OCI-LY3 (cell line): Measurements from ENCODE around the gene TVP23C.

ENCODE experiments used
- EZH2phosphoT487 ChIP-seq: fragments of 200-600 bp; shearing (Covaris generic); IDR thresholded peaks from 2 replicates; pipeline ENCODE4 v1.6.1; 2018; ENCODE audit warnings: antibody characterized with exemption, mixed run types, low read depth
- TF ChIP-seq, protein P1 (sequence below): fragments of 200-600, 300-600 bp; sonication (generic); IDR thresholded peaks from 2 replicates; pipeline ENCODE4 v1.5.1; 2014; ENCODE audit warnings: antibody characterized with exemption, low read length, low read depth

DNA sequence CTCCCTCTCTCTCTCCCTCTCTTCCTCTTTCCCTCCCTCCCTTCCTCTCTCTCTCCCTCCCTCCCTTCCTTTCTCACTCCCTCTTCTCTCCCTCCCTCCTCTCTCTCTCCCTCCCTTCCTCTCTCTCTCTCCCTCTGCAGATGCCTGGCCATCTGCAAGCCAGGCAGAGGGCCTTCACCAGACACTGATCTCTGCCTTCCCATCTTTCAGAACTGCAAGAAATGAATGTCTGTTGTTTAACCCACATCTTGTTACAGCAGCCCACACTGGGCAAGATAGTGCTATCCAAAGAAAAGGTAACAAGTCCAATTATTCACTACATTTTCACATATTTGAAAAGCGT is 69.6 kb downstream of the TVP23C start:
- TF ChIP-seq, protein P1, sequence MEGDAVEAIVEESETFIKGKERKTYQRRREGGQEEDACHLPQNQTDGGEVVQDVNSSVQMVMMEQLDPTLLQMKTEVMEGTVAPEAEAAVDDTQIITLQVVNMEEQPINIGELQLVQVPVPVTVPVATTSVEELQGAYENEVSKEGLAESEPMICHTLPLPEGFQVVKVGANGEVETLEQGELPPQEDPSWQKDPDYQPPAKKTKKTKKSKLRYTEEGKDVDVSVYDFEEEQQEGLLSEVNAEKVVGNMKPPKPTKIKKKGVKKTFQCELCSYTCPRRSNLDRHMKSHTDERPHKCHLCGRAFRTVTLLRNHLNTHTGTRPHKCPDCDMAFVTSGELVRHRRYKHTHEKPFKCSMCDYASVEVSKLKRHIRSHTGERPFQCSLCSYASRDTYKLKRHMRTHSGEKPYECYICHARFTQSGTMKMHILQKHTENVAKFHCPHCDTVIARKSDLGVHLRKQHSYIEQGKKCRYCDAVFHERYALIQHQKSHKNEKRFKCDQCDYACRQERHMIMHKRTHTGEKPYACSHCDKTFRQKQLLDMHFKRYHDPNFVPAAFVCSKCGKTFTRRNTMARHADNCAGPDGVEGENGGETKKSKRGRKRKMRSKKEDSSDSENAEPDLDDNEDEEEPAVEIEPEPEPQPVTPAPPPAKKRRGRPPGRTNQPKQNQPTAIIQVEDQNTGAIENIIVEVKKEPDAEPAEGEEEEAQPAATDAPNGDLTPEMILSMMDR, result no peak
- TF ChIP-seq EZH2phosphoT487, result no peak
